ENCODE measurements around the gene PCSK9. TPM values are rescaled to one million over a fixed set of nuclear protein-coding genes. Genes with fewer than 3 reads are reported as not detected.

Gene PCSK9
- total and polyA plus RNA-seq, 4 donors, result 10.8 to 112 (median 58.5) TPM

- 86% methylated on average over 9 of the region's 9 CpGs for WGBS
- DNase-seq (ENCODE audit: low spot score), result no peak
These were observed 42.0 kb downstream of the PCSK9 start for GRCh38 chr1:55081188-55081904.

More at GRCh38 chr1:55081188-55081904, 42.0 kb downstream of the PCSK9 start:
- Histone ChIP-seq H3K4me3 (ENCODE audit: low read depth in 1 of 3, low read length in 3 of 3) (no peak overlapping the region), H3K27ac (ENCODE audit: low read depth in 1 of 2, low read length in 2 of 2) (no peak overlapping the region), H3K4me1 (ENCODE audit: control insufficient read depth in 4 of 4, insufficient read depth in 4 of 4, low read length in 3 of 4) (no peaks in the 10 kb centered on the region), H3K27me3 (ENCODE audit: control insufficient read depth in 4 of 4, insufficient read depth in 4 of 4, low read length in 3 of 4) (no peaks in the 10 kb centered on the region), H3K9me3 (ENCODE audit: control insufficient read depth in 4 of 4, low read length in 3 of 4) (no peaks in the 10 kb centered on the region), H3K36me3 (ENCODE audit: control insufficient read depth in 4 of 4, insufficient read depth in 3 of 4, low read depth in 1 of 4, low read length in 3 of 4) (peaks cover 8 to 83% (median 71%) of the 10 kb centered on the region in 4 donors), H3K9ac (ENCODE audit: low read depth in 1 of 2, low read length in 2 of 2) (no peak overlapping the region)
- no peak for TF ChIP-seq FOXA1 (IDR thresholded peaks at IDR 0.05)
- TF ChIP-seq JUND (IDR thresholded peaks at IDR 0.05), result no peak
- TF ChIP-seq MAX (IDR thresholded peaks at IDR 0.05), result no peak
- no peak for TF ChIP-seq YY1 (IDR thresholded peaks at IDR 0.05)
- no peak for TF ChIP-seq NR2F2 (IDR thresholded peaks at IDR 0.05)
- no peak for TF ChIP-seq ATF3 (IDR thresholded peaks at IDR 0.05)
- no peak for TF ChIP-seq EGR1 (IDR thresholded peaks at IDR 0.05; ENCODE audit: low read depth in 2 of 2)
- TF ChIP-seq REST (IDR thresholded peaks at IDR 0.05), result no peak
- no peak for TF ChIP-seq CTCF (IDR thresholded peaks at IDR 0.05; ENCODE audit: low read depth, low read length, missing input control)
- no peak for TF ChIP-seq TAF1 (conservative IDR thresholded peaks at IDR 0.05)
- no peak for TF ChIP-seq FOXA2 (IDR thresholded peaks at IDR 0.05)
- TF ChIP-seq RAD21 (IDR thresholded peaks at IDR 0.05), result no peak
- no peak for TF ChIP-seq RXRA (IDR thresholded peaks at IDR 0.05)
- TF ChIP-seq HNF4A (conservative IDR thresholded peaks at IDR 0.05), result no peak
- TF ChIP-seq ZBTB33 (IDR thresholded peaks at IDR 0.05), result no peak

Data from liver (tissue), 9 donors.